Measurements from ENCODE around the gene CD36.

CD36 gene

DNA sequence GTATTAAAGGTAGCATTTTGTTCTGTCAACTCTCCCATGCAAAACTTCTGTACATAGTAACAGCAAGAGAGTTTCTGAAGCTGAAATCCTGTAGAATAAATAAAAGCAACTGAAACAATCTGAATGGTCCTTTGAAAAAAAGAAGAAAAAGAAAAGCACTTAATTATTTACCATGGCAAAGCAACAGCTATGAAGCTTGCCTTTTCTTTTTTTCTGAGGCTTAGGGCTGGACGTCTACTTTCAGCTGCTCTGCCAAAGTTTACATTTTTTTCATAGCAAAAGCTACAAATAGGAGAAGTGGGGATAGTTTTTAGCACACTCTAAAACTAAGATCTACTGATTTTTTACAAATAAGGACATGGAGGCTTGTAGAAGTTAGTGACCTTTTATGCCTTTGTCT lies 31.3 kb upstream of the CD36 start:
- no peak for TF ChIP-seq EZH2phosphoT487 (IDR thresholded peaks at IDR 0.05; ENCODE audit: low read length)
- no peak for TF ChIP-seq CTCF (IDR thresholded peaks at IDR 0.05; ENCODE audit: low read length)
- no peak for TF ChIP-seq EZH2 (optimal IDR thresholded peaks at IDR 0.05; ENCODE audit: low read depth, low read length)
- no peak overlapping the region for H3K4me3 ChIP-seq (ENCODE audit: low read length)

DNA sequence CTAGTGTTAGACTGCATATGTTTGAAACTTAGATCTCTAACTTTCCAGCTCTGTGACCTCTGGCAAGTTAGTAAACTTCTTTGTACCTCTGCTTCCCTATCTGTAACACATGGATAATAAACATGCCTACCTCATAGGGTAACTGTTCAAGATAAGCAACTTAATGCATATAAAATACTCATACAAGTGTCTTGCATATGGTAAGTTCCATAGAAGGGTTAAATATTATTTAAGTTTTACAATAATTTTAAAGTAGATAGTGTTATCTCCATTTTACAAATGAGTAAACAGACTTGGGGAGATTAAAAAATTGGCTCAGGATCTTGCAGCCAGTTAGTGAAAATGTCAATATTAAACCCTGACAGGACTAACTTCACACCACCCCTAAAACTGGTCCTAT lies 30.1 kb upstream of the CD36 start:
- Histone ChIP-seq H3K4me2 (ENCODE audit: low read depth, low read length) (no peak overlapping the region), H3K9me2 (replicated peaks; ENCODE audit: insufficient read depth, low read length) (no peaks in the 10 kb centered on the region), H3K79me2 (ENCODE audit: low read length) (no peaks in the 10 kb centered on the region), H3F3A (ENCODE audit: insufficient read depth, low read length) (no peaks in the 10 kb centered on the region), H3K36me3 (replicated peaks; ENCODE audit: insufficient read depth, low read length) (no peaks in the 10 kb centered on the region), H3K4me3 (ENCODE audit: low read length) (no peak overlapping the region), H4K20me1 (ENCODE audit: insufficient read depth, low read length) (no peaks in the 10 kb centered on the region), H3K9me3 (replicated peaks; ENCODE audit: insufficient read depth, low read length) (no peaks in the 10 kb centered on the region), H3K27ac (ENCODE audit: low read length) (no peak overlapping the region), H3K4me1 (ENCODE audit: low read length) (no peaks in the 10 kb centered on the region), H2AFZ (ENCODE audit: low read length) (no peak overlapping the region), H3K27me3 (replicated peaks; ENCODE audit: insufficient read depth, low read length) (no peaks in the 10 kb centered on the region), H3K9ac (ENCODE audit: low read length) (no peak overlapping the region)
- DNase-seq: no peak
- TF ChIP-seq EZH2 (optimal IDR thresholded peaks at IDR 0.05; ENCODE audit: low read depth, low read length) (no peak), EZH2phosphoT487 (IDR thresholded peaks at IDR 0.05; ENCODE audit: low read length) (no peak), CTCF (IDR thresholded peaks at IDR 0.05; ENCODE audit: low read length) (no peak)

More for the DNA sequence above, 31.3 kb upstream of the CD36 start:
- Histone ChIP-seq H4K20me1 (ENCODE audit: insufficient read depth, low read length) (no peaks in the 10 kb centered on the region), H3K9me3 (replicated peaks; ENCODE audit: insufficient read depth, low read length) (no peaks in the 10 kb centered on the region), H3K4me1 (ENCODE audit: low read length) (no peaks in the 10 kb centered on the region), H3K9ac (ENCODE audit: low read length) (no peak overlapping the region), H3K36me3 (replicated peaks; ENCODE audit: insufficient read depth, low read length) (no peaks in the 10 kb centered on the region), H3F3A (ENCODE audit: insufficient read depth, low read length) (no peaks in the 10 kb centered on the region), H3K9me2 (replicated peaks; ENCODE audit: insufficient read depth, low read length) (no peaks in the 10 kb centered on the region), H3K79me2 (ENCODE audit: low read length) (no peaks in the 10 kb centered on the region), H3K27me3 (replicated peaks; ENCODE audit: insufficient read depth, low read length) (no peaks in the 10 kb centered on the region), H3K4me2 (ENCODE audit: low read depth, low read length) (no peak overlapping the region), H2AFZ (ENCODE audit: low read length) (no peak overlapping the region), H3K27ac (ENCODE audit: low read length) (no peak overlapping the region)
- no peak for DNase-seq

DNA sequence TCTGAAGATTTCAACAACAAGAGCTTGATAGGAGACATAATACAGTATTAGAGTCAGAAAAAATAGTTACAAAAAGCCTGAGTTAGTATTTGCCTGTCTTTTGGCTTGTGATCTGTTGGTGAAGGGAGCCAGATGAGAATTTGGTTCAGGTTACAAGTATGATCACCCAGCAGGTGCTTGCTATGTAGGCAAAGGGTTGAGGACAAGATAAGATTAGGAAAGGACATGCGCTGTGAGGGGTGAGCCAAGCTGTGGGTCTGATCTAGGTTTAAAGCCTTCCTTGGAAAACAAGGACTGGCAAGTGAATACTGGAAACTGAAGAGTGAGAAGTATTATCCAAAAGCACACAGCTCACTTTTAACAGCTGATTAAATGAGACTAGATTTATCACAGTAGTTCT lies 28.7 kb upstream of the CD36 start:
- Histone ChIP-seq H3K4me2 (ENCODE audit: low read depth, low read length) (no peak overlapping the region), H3K27ac (ENCODE audit: low read length) (no peak overlapping the region), H2AFZ (ENCODE audit: low read length) (no peak overlapping the region), H3K9me3 (replicated peaks; ENCODE audit: insufficient read depth, low read length) (no peaks in the 10 kb centered on the region), H3K36me3 (replicated peaks; ENCODE audit: insufficient read depth, low read length) (no peaks in the 10 kb centered on the region), H3K4me3 (ENCODE audit: low read length) (no peak overlapping the region), H3K9ac (ENCODE audit: low read length) (no peak overlapping the region), H3K9me2 (replicated peaks; ENCODE audit: insufficient read depth, low read length) (no peaks in the 10 kb centered on the region), H3F3A (ENCODE audit: insufficient read depth, low read length) (no peaks in the 10 kb centered on the region), H4K20me1 (ENCODE audit: insufficient read depth, low read length) (no peaks in the 10 kb centered on the region), H3K27me3 (replicated peaks; ENCODE audit: insufficient read depth, low read length) (no peaks in the 10 kb centered on the region), H3K79me2 (ENCODE audit: low read length) (no peaks in the 10 kb centered on the region), H3K4me1 (ENCODE audit: low read length) (no peaks in the 10 kb centered on the region)
- no peak for DNase-seq
- TF ChIP-seq EZH2 (optimal IDR thresholded peaks at IDR 0.05; ENCODE audit: low read depth, low read length) (no peak), CTCF (IDR thresholded peaks at IDR 0.05; ENCODE audit: low read length) (no peak), EZH2phosphoT487 (IDR thresholded peaks at IDR 0.05; ENCODE audit: low read length) (no peak)

All from MM.1S (cell line).